GM12891 (cell line): ENCODE data around the gene CBX1.

Source experiments
- POLR2A ChIP-seq: IDR thresholded peaks from 2 replicates; pipeline ENCODE4 v1.6.1; 2011; ENCODE audit warnings: low read depth, low read length, control low read depth
- POLR2AphosphoS5 ChIP-seq: IDR thresholded peaks from 2 replicates; pipeline ENCODE4 v1.6.1; 2011; ENCODE audit warnings: low read depth, low read length, control low read depth
- POU2F2 ChIP-seq: IDR thresholded peaks from 2 replicates; pipeline ENCODE4 v1.6.1; 2011; ENCODE audit warnings: low read depth, mild to moderate bottlenecking, control low read depth, low read length, moderate library complexity
- TAF1 ChIP-seq: IDR thresholded peaks from 2 replicates; pipeline ENCODE4 v1.6.1; 2011; ENCODE audit warnings: low read depth, low read length, control low read depth

DNA sequence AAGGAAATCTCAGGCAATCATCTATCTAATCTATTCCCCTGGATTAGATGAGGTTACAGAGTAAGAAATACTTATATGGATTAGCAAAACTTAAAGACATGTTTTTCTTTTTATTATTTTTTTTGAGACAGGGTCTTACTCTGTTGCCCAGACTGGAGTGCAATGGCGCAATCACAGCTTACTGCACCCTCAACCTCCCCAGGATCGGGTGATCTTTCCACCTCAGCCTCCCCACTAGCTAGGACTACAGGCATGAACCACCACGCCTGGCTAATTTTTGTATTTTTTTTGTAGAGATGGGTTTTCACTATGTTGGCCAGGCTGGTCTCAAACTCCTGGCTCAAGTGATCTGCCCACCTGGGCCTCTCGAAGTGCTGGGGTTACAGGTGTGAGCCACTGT is 56.4 kb downstream of the CBX1 start:
- TF ChIP-seq TAF1 (no peak), POLR2A (no peak), POLR2AphosphoS5 (no peak), POU2F2 (no peak)
